HCT116 (cell line): ENCODE data around the gene RPS6KL1.

Source experiments
- POLR2A ChIP-seq: IDR thresholded peaks from 2 replicates; pipeline ENCODE4 v1.7.0; 2011; ENCODE audit warnings: borderline replicate concordance; ENCODE audit not compliant: insufficient read depth, insufficient read length; ENCODE audit errors: extremely low read depth
- YY1 ChIP-seq: IDR thresholded peaks from 2 replicates; pipeline ENCODE4 v1.6.1; 2011; ENCODE audit warnings: low read length, low read depth, moderate library complexity, mild to moderate bottlenecking; ENCODE audit not compliant: insufficient replicate concordance; ENCODE audit errors: extremely low read depth
- TF ChIP-seq, protein P1 (sequence below), 3 experiments: fragments of 200-600 bp in 1 of 3; sonication (generic) in 1 of 3; IDR thresholded peaks in 2 of 3; conservative IDR thresholded peaks in 1 of 3; 2 replicates each; pipeline ENCODE4 v1.5.1; 2012 to 2017; ENCODE audit warnings: low read depth in 2 of 3, low read length in 2 of 3, antibody characterized with exemption in 1 of 3, borderline replicate concordance in 1 of 3, control low read depth in 1 of 3, mild to moderate bottlenecking in 1 of 3, mixed read lengths in 1 of 3, mixed run types in 1 of 3, moderate library complexity in 1 of 3; ENCODE audit not compliant: insufficient read depth in 1 of 3

DNA sequence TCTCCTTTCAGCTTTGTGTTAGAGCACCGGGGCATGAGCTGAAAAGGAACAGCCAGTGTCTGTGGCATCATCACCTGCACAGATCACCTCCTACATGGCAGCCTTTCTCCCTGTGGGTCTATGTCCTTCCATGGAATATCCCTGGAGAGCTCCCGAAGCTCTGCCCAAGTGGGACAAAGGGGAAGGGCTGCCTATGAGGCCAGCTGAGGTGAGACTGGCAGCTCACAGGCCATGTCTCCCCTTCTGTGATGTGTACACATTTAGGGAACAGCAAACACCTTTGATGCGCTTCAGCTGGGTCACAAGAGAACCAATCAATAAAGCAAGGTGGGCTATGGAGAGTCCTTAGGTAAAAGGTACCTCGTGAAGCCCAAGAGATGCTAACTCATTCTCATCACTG is 51.2 kb downstream of the RPS6KL1 start:
- TF ChIP-seq POLR2A (no peak), YY1 (no peak)
- TF ChIP-seq, protein P1, sequence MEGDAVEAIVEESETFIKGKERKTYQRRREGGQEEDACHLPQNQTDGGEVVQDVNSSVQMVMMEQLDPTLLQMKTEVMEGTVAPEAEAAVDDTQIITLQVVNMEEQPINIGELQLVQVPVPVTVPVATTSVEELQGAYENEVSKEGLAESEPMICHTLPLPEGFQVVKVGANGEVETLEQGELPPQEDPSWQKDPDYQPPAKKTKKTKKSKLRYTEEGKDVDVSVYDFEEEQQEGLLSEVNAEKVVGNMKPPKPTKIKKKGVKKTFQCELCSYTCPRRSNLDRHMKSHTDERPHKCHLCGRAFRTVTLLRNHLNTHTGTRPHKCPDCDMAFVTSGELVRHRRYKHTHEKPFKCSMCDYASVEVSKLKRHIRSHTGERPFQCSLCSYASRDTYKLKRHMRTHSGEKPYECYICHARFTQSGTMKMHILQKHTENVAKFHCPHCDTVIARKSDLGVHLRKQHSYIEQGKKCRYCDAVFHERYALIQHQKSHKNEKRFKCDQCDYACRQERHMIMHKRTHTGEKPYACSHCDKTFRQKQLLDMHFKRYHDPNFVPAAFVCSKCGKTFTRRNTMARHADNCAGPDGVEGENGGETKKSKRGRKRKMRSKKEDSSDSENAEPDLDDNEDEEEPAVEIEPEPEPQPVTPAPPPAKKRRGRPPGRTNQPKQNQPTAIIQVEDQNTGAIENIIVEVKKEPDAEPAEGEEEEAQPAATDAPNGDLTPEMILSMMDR (IDR thresholded peaks at IDR 0.05 in 2 of 3, conservative IDR thresholded peaks at IDR 0.05 in 1 of 3; ENCODE audit: borderline replicate concordance in 1 of 3, insufficient read depth in 1 of 3, low read depth in 2 of 3, low read length in 2 of 3): no peak
